HUES64 (cell line): ENCODE data around the gene AGXT.

Source experiments
- H3K27ac ChIP-seq: 2 replicates; pipeline ENCODE4 v1.7.0; 2013; ENCODE audit warnings: low read depth, low read length, inconsistent platforms
- H3K27me3 ChIP-seq: 2 replicates; pipeline ENCODE4 v1.6.1; 2013; ENCODE audit warnings: mild to moderate bottlenecking, low read length; ENCODE audit not compliant: insufficient read depth
- H3K36me3 ChIP-seq: 2 replicates; pipeline ENCODE4 v1.6.1; 2013; ENCODE audit warnings: mild to moderate bottlenecking, low read length; ENCODE audit not compliant: insufficient read depth
- H3K4me1 ChIP-seq: 2 replicates; pipeline ENCODE4 v1.6.1; 2013; ENCODE audit warnings: mild to moderate bottlenecking, low read length, moderate library complexity; ENCODE audit not compliant: insufficient read depth
- H3K4me3 ChIP-seq: 2 replicates; pipeline ENCODE4 v1.5.1; 2013; ENCODE audit warnings: mild to moderate bottlenecking, low read length, moderate library complexity
- H3K9ac ChIP-seq: 2 replicates; pipeline ENCODE4 v1.6.1; 2013; ENCODE audit warnings: mild to moderate bottlenecking, low read depth, low read length
- H3K9me3 ChIP-seq: 2 replicates; pipeline ENCODE4 v1.6.1; 2013; ENCODE audit warnings: low read depth, low read length; ENCODE audit not compliant: insufficient read depth
- WGBS: fragments of 150-250, 120-280 bp; methylation state at CpG from one replicate; pipeline ENCODE4 v1.1.7; 2013; ENCODE audit warnings: missing lambda C conversion rate; 5-methylcytosine and 5-hydroxymethylcytosine counted together

AGXT gene

DNA sequence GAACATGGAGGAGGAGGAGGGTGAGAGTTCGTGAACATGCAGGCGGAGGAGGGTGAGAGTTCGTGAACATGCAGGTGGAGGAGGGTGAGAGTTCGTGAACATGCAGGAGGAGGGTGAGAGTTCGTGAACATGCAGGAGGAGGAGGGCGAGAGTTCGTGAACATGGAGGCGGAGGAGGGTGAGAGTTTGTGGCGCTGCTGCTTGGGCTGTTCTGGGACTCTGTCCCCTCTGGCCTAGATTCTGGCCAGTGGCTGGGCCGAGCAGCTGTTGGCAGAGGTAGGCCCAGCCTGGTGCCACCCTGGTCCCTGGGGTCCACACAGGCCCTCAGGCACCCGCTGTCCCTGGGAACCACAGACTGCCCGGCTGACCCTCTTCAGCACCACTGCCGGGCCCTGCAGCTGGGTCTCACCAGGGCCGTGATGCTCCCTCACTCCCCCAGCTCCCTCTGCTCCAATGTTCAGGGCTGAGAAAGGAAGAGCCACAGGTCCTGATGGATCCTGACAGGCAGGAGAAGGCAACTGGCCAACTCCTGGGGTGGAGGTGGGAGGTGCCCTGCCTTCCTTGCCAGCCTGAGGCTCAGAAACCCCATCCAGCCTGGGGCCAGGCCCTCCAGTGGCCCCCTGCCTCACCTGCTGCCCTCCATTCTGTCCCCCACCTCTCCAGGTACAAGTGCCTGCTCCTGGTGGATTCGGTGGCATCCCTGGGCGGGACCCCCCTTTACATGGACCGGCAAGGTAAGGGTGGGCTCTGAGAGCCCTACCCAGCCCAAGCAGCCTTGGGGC is 3.9 kb downstream of the AGXT start:
- Histone ChIP-seq H3K9ac (no peak overlapping the region), H3K9me3 (no peaks in the 10 kb centered on the region), H3K4me1 (no peaks in the 10 kb centered on the region), H3K27ac (no peak overlapping the region), H3K4me3 (no peak overlapping the region), H3K27me3 (no peaks in the 10 kb centered on the region), H3K36me3 (no peaks in the 10 kb centered on the region)
- WGBS: 92% methylated on average over 17 of the region's 17 CpGs

DNA sequence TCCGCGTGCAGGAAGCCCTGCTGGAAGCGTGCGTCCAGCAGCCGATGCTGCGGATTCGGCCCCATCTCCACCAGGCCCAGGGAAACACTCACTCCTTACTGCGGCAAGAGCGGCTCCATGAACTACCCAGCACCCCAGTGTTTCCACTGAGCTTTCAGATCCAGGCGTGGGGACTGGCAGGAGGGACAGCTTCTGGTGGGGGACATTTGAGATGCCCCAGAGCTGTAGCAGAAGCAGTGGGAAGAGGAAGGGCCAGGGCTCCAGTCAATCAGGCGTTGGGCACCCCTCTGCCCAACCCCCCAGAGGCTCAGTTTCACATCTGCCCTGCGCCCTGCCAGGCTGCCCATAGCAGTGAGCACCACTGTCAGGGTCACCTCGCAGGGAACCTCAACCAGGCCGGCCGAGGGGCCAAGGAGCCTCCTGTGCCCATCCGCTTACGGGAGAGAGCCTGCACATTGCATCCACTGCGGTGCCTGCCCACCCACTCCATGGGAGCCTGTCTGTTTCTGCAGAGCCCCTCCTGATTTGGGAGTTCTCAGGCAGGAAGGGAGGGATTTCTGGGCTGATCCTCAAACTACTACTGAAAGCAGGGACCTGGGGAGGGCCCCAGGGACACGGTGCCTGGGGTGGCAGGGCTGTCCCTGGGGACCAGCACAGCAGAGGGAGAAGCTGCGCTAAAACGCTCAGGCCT is 4.6 kb downstream of the AGXT start:
- no peaks in the 10 kb centered on the region for H3K27me3 ChIP-seq
- H3K9ac ChIP-seq: no peak overlapping the region
- H3K9me3 ChIP-seq: no peaks in the 10 kb centered on the region
- H3K4me1 ChIP-seq: no peaks in the 10 kb centered on the region
- H3K36me3 ChIP-seq: no peaks in the 10 kb centered on the region
- H3K4me3 ChIP-seq: no peak overlapping the region
- 93% methylated on average over 21 of the region's 21 CpGs for WGBS
- no peak overlapping the region for H3K27ac ChIP-seq

DNA sequence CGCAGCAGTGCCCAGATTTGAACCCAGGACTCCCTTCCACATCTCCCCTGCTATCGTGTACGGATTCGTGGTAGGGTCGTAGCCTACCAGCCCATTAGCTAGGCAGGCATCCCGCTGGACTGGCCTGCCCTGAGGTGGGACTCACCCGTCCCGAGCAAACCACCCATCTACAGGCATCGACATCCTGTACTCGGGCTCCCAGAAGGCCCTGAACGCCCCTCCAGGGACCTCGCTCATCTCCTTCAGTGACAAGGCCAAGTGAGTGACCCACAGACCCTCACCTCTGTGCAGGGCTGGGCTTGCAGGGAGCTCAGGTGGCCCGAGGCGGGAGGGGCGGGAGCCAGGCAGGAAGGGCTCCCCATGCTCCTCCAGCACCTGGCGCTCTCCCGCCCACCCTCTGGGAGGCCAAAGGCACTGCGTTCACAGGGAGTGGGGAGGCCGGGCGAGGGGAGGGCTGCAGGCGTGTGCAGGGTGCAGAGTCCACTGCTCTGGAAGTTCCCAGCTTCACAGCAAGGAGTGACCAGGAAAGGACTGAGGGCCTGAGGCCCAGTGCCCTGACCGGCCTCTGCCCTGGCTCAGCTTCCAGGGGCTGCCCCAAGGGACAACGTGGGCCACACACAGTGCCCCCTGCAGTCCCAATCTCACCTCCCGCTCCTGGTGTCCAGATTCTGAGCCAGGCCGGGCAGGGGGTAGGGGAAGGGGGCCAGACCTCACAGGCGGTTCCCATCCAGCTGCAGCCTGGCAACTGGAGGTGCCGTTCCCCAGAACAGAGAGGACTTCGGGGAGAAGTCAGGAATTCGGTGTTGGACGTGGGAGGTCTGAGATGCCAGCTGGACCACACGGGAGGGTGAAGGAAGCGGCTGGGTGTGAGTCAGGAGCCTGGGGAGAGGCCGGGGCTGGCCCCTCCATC is 5.4 kb downstream of the AGXT start:
- no peaks in the 10 kb centered on the region for H3K4me1 ChIP-seq
- no peak overlapping the region for H3K4me3 ChIP-seq
- H3K9me3 ChIP-seq: no peaks in the 10 kb centered on the region
- no peaks in the 10 kb centered on the region for H3K27me3 ChIP-seq
- H3K36me3 ChIP-seq: no peaks in the 10 kb centered on the region
- H3K9ac ChIP-seq: no peak overlapping the region
- WGBS: 88% methylated on average over 33 of the region's 33 CpGs
- no peak overlapping the region for H3K27ac ChIP-seq

DNA sequence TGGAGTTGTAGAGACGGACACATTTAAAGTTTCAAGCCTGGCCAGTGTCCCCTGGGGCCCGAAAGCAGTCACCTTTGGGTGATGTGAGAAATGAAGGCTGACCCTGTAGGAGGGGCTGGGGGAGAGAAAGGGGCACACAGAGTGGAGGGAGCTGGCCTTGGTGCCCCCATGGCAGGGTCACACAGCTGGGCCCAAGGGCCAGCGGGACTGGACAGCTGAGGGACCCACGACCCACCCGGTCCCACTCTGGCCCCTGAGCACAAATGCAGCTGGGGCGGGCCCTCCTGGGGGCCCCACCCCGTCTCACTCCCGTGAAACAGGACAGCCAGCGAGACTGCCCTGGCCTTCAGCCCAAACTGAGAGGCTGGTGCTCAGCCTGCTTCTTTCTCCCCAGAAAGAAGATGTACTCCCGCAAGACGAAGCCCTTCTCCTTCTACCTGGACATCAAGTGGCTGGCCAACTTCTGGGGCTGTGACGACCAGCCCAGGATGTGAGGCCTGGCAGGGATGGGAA is 6.1 kb downstream of the AGXT start:
- WGBS: 92% methylated on average over 12 of the region's 12 CpGs
- Histone ChIP-seq H3K4me1 (no peaks in the 10 kb centered on the region), H3K4me3 (no peak overlapping the region), H3K27me3 (no peaks in the 10 kb centered on the region), H3K36me3 (no peaks in the 10 kb centered on the region), H3K27ac (no peak overlapping the region), H3K9me3 (no peaks in the 10 kb centered on the region), H3K9ac (no peak overlapping the region)

DNA sequence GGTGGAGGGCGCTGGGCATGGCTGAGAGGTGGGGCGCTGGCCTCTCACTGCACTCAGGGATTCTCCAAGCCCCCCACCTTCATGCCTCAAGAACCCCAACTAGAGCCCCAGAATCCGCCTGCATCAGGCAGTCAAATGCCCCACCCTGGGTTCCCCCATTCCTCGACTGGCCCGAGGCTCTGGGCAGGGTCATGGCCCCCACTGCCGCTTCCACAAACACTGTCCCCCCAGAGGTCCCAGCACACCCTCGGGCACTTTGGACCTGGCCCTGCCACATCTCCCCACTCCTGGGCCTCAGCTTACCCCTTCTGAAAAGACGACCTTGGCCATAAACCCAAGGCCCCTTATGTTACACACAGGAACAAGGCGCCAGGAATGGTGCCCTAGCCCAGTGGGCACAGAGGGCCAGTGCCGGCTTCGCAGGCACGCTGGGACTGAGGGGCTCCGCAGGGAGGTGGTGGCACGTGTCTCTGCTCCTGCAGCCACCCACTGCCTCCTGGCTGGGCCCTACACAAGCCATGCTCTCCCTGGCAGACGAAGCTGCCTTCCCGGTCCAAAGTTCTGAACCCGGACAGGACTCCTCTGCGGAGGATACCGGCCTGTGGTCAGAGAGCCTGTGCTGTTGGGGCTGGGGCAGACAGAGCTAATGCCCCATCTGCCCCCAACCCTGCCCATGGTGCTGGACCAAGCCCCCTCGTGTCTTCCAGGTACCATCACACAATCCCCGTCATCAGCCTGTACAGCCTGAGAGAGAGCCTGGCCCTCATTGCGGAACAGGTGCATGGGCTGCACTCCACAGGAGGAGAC is 6.8 kb downstream of the AGXT start:
- no peaks in the 10 kb centered on the region for H3K27me3 ChIP-seq
- H3K4me1 ChIP-seq: no peaks in the 10 kb centered on the region
- no peaks in the 10 kb centered on the region for H3K36me3 ChIP-seq
- no peak overlapping the region for H3K27ac ChIP-seq
- H3K4me3 ChIP-seq: no peak overlapping the region
- no peaks in the 10 kb centered on the region for H3K9me3 ChIP-seq
- 94% methylated on average over 22 of the region's 22 CpGs for WGBS
- no peak overlapping the region for H3K9ac ChIP-seq

DNA sequence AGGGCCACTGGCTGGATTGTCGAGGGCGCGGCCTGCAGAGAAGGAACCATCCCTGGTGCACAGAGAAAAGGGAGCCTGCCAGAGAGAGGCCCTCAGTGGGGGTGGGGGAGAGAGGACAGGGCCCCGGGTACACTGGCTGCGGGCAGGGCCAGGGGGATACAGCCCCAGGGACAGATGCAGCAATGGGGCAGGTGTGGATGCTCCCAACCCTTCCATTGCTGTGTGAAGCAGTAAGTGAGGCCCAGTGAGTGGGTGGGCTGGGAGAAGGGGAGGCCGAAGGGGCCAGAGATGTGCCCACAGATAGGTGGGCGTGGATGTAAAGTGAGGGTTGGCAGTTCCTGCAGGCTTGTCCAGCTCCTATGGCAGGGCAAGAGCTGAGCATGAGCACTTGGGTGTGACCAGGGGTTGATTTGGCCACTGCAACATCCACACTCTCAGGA is 7.4 kb downstream of the AGXT start:
- H3K9ac ChIP-seq: no peak overlapping the region
- H3K27me3 ChIP-seq: no peaks in the 10 kb centered on the region
- no peak overlapping the region for H3K4me3 ChIP-seq
- no peak overlapping the region for H3K27ac ChIP-seq
- H3K36me3 ChIP-seq: no peaks in the 10 kb centered on the region
- no peaks in the 10 kb centered on the region for H3K4me1 ChIP-seq
- 79% methylated on average over 7 of the region's 7 CpGs for WGBS
- no peaks in the 10 kb centered on the region for H3K9me3 ChIP-seq

DNA sequence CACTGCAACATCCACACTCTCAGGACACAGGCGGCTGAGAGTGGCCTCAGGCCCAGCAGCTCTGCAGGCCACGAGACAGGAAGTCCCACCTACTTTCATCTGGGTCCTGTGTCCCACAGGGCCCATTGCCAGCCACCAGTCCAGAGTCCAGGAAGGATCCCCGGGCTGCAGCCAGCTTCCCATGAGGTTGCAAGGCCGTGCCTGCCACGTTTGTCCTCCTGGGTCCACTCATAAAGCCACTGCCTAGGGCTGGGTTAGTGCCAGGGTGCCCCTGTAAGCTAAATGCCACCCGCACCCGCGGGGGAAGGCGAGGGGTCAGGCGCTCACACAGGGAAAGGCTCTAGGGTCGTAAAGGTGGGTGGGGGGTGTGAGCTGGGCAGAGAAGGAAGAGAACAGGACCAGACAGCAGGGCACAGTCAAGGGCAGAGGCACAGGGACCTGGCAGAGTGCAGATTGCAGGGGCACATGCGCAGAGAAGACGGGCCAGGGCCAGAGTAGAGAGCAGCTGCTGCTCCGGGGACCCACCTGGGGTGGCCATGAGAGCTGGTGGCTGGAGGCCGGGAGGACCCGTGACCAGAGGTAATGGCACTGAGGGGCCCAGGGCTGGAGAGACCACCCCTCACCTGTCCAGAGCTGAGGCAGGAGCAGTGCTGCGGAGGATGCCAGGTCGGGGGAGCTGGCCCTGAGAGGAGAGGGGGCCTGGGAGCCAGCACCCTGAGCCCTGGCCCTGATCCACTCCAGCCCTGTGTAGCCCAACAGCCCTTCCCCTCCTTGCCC is 8.0 kb downstream of the AGXT start:
- no peaks in the 10 kb centered on the region for H3K36me3 ChIP-seq
- no peaks in the 10 kb centered on the region for H3K9me3 ChIP-seq
- WGBS: 93% methylated on average over 18 of the region's 18 CpGs
- H3K4me1 ChIP-seq: no peaks in the 10 kb centered on the region
- H3K4me3 ChIP-seq: no peak overlapping the region
- H3K27ac ChIP-seq: no peak overlapping the region
- H3K9ac ChIP-seq: no peak overlapping the region
- H3K27me3 ChIP-seq: no peaks in the 10 kb centered on the region

DNA sequence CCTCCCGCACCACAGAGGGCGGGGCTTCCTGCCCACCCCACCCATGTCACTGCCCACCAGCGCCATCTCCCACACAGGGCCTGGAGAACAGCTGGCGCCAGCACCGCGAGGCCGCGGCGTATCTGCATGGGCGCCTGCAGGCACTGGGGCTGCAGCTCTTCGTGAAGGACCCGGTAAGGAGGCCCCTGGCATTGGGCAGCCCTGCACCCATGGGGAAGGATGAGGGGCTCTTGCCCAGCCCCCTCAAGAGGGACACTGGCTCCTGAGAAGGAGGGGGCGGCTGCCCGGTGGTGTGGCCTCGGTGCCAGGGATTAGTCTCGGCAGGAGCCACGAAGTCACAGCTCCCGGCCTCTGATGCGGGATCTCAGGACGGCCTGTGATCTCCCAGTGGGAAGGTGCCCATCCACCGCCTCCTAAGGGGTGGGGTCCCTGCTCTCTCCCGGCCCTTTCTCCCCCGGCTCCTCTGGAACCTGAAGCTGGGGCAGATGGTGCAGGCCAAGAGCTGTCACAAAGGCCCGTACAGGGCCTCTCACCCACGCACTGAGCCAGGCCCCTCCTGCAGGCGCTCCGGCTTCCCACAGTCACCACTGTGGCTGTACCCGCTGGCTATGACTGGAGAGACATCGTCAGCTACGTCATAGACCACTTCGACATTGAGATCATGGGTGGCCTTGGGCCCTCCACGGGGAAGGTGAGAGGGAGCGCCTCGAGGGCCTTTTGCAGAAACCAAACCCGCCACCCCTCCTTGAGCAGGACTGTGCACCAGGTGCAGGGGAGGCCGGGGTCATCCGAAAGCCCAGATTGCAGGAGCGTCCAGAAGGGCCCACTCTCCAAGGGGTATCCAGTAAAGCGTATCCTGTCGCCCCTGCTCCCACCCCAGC is 9.1 kb downstream of the AGXT start:
- Histone ChIP-seq H3K36me3 (no peaks in the 10 kb centered on the region), H3K27me3 (no peaks in the 10 kb centered on the region), H3K9ac (no peak overlapping the region), H3K9me3 (no peaks in the 10 kb centered on the region), H3K4me1 (no peaks in the 10 kb centered on the region), H3K4me3 (no peak overlapping the region), H3K27ac (no peak overlapping the region)
- WGBS: 93% methylated on average over 40 of the region's 40 CpGs

DNA sequence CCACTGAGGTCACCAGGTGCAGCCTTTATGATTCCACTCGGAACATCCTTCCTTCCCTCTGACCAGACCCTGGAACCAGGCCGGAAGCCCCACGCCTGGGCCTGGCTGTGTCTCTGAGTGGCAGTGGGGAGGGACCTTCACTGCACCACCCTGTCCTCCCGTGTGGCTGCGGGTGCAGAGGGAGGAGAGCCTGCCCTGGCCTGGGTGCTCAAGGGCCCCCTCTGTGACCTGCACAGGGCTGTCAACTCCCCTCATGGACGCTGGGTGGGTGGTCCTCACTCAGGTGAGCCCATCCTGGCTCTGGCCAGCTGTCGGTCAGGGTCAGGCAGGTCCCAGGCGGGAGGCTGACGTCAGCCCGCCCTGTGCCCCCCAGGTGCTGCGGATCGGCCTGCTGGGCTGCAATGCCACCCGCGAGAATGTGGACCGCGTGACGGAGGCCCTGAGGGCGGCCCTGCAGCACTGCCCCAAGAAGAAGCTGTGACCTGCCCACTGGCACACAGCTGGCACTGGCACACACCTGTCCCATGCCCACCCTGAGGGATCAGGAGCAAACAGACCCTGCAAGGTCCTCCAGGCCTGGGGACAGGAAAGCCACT is 9.8 kb downstream of the AGXT start:
- Histone ChIP-seq H3K9me3 (no peaks in the 10 kb centered on the region), H3K27ac (no peak overlapping the region), H3K4me3 (no peak overlapping the region), H3K27me3 (no peaks in the 10 kb centered on the region), H3K9ac (no peak overlapping the region), H3K4me1 (no peaks in the 10 kb centered on the region), H3K36me3 (no peaks in the 10 kb centered on the region)
- 95% methylated on average over 18 of the region's 18 CpGs for WGBS
